Fibroblast of villous mesenchyme (primary cell): ENCODE results near the gene CCNB1. TPM values are rescaled to one million over a fixed set of nuclear protein-coding genes. Genes with fewer than 3 reads are reported as not detected.
"Not testable (repeated sequence)": the region's sequence is repeated elsewhere in the genome, so short reads cannot be mapped to it uniquely, and the experiment has no call there.

ENCODE experiments used
- DNase-seq: peaks from one replicate; pipeline ENCODE4 v3.0.0-alpha.2; 2010; ENCODE audit warnings: low read depth
- H3K4me3 ChIP-seq: 2 replicates; pipeline ENCODE4 v1.5.1; 2011; ENCODE audit warnings: low read depth, mild to moderate bottlenecking, low read length
- small RNA-seq: library from RNA; depleted of rRNA; stranded (forward); fragments of <200 nt; gene quantifications from one replicate; pipeline ENCODE3, GENCODE V24; 2012
- total RNA-seq: library from RNA; depleted of rRNA; stranded (reverse); fragments of >200 nt; gene quantifications from 2 replicates; pipeline ENCODE4 v1.2.3, GENCODE V29; 2012
- TF ChIP-seq, protein P1 (sequence below): IDR thresholded peaks from 2 replicates; pipeline ENCODE4 v1.5.1; 2012; ENCODE audit warnings: low read depth, mild to moderate bottlenecking, low read length; ENCODE audit not compliant: insufficient read depth

Gene CCNB1
- total RNA-seq, 1 donor, result 147 TPM

DNA sequence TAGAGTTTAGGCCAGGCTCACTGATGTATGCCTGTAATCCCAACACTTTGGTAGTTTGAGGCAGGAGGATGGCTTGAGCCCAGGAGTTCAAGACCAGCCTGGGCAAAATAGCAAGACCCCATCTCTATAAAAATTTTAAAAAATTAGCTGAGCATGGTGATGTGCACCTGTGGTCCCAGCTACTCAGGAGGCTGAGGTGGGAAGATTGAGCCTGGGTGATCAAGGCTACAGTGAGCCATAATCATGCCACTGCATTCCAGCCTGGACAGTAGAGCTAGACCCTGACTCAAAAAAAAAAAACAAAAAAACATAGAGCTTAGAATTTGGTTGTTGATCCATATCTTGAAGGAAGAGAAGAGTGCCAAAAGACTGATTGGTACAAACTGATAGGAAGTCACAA, 53.0 kb downstream of the CCNB1 start:
- TF ChIP-seq, protein P1, sequence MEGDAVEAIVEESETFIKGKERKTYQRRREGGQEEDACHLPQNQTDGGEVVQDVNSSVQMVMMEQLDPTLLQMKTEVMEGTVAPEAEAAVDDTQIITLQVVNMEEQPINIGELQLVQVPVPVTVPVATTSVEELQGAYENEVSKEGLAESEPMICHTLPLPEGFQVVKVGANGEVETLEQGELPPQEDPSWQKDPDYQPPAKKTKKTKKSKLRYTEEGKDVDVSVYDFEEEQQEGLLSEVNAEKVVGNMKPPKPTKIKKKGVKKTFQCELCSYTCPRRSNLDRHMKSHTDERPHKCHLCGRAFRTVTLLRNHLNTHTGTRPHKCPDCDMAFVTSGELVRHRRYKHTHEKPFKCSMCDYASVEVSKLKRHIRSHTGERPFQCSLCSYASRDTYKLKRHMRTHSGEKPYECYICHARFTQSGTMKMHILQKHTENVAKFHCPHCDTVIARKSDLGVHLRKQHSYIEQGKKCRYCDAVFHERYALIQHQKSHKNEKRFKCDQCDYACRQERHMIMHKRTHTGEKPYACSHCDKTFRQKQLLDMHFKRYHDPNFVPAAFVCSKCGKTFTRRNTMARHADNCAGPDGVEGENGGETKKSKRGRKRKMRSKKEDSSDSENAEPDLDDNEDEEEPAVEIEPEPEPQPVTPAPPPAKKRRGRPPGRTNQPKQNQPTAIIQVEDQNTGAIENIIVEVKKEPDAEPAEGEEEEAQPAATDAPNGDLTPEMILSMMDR, result no peak
- DNase-seq, result no peak
- H3K4me3 ChIP-seq, result no peak overlapping the region

DNA sequence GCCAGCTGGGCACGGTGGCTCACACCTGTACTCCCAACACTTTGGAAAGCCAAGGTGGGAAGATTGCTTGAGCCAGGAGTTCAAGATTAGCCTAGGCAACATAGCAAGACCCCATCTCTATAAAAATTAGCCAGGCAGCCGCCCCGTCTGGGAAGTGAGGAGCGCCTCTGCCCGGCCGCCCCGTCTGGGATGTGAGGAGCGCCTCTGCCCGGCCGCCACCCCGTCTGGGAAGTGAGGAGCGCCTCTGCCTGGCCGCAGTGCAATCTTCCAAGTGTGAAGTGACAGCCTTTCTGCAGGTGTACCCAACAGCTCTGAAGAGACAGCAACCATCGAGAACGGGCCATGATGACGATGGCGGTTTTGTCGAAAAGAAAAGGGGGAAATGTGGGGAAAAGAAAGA, 53.4 kb downstream of the CCNB1 start:
- not testable (repeated sequence) for DNase-seq, H3K4me3 ChIP-seq

DNA sequence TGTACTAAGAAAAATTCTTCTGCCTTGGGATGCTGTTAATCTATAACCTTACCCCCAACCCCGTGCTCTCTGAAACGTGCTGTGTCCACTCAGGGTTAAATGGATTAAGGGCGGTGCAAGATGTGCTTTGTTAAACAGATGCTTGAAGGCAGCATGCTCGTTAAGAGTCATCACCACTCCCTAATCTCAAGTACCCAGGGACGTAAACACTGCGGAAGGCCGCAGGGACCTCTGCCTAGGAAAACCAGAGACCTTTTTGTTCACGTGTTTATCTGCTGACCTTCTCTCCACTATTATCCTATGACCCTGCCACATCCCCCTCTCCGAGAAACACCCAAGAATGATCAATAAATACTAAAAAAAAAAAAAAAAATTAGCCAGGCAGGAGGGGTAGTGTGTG, 53.9 kb downstream of the CCNB1 start:
- not testable (repeated sequence) for H3K4me3 ChIP-seq, DNase-seq

DNA sequence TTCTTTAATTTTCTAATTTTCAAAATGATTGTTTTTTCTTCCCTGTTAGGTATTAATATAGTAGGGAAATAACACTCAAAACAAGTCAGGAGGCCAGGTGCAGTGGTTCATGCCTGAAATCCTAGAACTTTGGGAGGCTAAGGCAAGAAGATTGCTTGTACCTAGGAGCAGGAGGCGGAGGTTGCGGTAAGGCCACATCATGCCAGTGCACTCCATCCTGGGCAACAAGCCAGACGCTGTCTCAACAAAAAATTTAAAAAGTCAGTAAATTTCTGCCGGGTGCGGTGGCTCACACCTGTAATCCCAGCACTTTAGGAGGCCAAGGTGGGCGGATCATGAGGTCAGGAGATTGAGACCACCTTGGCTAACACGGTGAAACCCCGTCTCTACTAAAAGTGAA, 57.6 kb downstream of the CCNB1 start:
- no peak overlapping the region for H3K4me3 ChIP-seq
- no peak for DNase-seq
- TF ChIP-seq, protein P1, result no peak

DNA sequence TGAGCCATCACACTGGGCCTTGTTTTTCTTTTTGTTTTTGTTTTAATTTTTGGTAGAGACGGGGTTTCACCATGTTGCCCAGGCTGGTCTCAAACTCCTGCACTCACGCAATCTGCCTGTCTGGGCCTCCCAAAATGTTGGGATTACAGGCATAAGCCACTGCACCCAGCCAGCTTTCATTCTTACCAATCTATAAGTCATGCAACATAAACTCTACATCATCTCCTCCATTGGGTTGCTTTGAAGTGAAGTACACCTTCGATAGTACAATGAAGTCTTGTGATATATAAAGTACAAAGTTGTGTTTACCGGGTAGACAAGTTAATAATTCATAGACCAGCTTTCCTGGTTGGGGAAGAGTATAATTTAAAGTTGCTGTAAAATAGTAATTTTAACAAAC, 58.9 kb downstream of the CCNB1 start:
- no peak for DNase-seq
- TF ChIP-seq, protein P1, result no peak
- no peak overlapping the region for H3K4me3 ChIP-seq

Small RNAs within 50 kb of the gene (small RNA-seq; reads per million reads assigned to genes)
- not detected for gene SNORA50D

Other genes starting within 250 kb of the CCNB1 start
- gene SLC30A5, start 73.1 kb upstream of the CCNB1 start, total RNA-seq, result 55.1 and 85.9 TPM in 2 replicates
- 11.9 and 12.1 TPM in 2 replicates for gene CENPH, start 22.4 kb downstream of the CCNB1 start, total RNA-seq
- 42.5 and 91.1 TPM in 2 replicates for gene CDK7, start 67.7 kb downstream of the CCNB1 start, total RNA-seq
- 6.1 and 7.8 TPM in 2 replicates for gene CCDC125, start 165.7 kb downstream of the CCNB1 start, total RNA-seq
- 23.8 and 32.8 TPM in 2 replicates for gene AK6, start 202.4 kb downstream of the CCNB1 start, total RNA-seq
- gene TAF9, start 202.4 kb downstream of the CCNB1 start, total RNA-seq, result 66.4 and 94.6 TPM in 2 replicates
- gene RAD17, start 202.7 kb downstream of the CCNB1 start, total RNA-seq, result 21.3 and 27.2 TPM in 2 replicates
- 2.3 and 3.9 TPM in 2 replicates for gene MARVELD2, start 248.0 kb downstream of the CCNB1 start, total RNA-seq